DMS 273 (cell line): Measurements from ENCODE around the gene GRM8.
A peak's percentile ranks its signal among the peaks of the same experiment; 100 is the strongest.

Source experiments
- DNase-seq: peaks from one replicate; lab custom pipeline; 2025; ENCODE audit not compliant: unreplicated experiment; lab: John Stamatoyannopoulos, UW

The GRM8 gene

DNA sequence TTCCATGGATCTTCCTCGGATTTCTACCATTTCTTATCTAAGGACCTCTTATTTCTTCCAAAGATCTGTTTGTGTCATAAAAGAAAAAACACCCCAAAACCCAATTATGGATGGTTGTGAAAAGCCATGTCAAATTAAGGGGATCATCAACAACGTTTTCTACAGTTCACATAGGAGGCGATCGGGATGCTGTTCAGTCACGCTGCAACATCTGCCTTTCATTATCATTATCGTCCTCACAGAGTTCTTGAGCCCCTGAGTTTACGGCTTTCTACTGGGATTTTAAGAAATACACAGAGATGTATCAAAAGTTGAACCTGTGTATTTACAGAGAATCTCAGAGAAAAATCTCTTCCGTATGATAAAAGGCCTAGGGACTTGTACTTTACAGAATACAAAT, 101.4 kb downstream of the GRM8 start:
- DNase-seq, result no peak

- DNase-seq, result no peak
Measured at GRCh38 chr7:127150543-127150942, 102.2 kb downstream of the GRM8 start.

DNA sequence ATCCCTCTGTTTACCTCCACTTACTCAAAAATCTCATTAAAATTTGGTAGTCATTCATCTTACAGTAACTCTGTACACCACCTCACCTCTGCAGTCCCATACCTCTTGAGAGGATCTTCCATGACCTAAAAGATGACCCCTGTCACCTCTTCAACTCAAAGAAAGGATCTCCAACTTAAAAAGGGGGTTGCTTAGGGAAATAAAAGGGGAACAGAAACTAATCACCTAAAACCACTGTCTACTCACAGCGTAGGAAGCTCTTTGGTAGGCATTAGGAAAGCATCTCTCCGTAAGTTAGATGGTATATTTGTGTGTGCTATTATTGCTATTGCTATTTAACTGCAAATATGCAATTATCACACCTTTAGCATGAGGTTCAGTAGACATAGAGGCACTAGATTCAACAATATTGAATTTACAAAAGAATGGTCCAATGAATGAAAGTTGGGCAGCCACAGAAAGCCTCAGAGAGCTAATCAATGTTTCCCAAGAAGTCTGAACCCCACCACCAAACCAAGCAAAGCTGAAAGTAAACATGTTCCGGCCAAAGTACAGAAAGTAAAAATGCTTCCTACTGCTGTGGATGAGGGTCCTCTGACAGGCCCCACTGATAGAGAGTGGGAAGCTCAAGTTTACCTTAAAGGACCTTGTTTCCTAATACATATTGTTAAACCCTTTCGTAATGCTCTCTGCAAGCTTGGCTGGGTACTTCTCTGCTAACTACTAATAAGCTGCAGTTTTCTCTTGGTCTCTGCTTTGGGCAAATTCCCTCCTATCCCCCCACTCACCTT, 105.8 kb downstream of the GRM8 start:
- no peak for DNase-seq

GRCh38 chr7:127137146-127137545, 115.6 kb downstream of the GRM8 start:
- no peak for DNase-seq

- no peak for DNase-seq
Measured at GRCh38 chr7:127135871-127136485, 116.8 kb downstream of the GRM8 start.

GRCh38 chr7:127123220-127123619, 129.5 kb downstream of the GRM8 start:
- DNase-seq, result no peak

DNA sequence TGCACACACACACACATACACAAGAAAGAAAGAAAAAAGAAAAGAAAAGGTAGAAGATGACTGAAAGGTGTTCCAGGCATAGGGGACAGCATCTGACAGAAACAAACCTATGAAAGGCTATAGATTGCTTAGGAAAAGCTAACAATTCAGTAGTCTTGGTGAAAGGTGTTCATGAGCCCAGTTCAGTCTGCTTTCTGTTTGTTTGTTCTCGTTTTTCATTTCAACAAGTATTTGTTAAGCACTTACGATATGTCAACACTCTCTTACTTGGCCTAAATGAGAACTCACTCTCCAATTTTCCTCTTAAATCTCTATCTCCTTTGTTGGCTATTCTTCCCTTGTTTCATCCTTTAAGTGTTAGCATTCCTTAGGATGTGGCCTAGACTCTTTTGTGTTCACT, 133.2 kb downstream of the GRM8 start:
- DNase-seq, result no peak

DNA sequence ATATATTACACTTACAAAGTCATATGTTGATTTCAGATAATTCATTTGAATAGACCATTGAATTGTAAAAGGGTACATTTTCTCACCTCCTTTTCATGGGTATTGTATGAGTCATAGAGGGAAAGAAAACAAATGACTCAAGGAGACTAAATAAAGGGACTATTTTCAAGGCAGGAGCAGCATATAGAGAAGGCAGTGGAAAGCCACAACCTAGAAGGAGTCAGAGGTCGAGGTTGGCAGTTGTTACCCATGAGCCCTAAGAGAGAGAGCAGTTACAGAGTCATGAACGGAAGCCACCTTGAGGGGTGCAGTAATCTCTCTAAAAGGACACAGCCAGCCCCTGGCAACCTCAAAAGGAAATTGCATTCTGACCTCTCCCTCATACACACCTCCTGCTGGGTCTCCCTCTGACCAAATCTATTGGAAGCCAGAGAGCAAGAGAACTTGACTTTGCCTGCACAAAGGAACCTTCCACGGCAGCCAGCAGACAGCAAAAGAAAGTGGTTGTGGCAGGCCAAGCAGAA, 137.9 kb downstream of the GRM8 start:
- DNase-seq, result no peak

DNA sequence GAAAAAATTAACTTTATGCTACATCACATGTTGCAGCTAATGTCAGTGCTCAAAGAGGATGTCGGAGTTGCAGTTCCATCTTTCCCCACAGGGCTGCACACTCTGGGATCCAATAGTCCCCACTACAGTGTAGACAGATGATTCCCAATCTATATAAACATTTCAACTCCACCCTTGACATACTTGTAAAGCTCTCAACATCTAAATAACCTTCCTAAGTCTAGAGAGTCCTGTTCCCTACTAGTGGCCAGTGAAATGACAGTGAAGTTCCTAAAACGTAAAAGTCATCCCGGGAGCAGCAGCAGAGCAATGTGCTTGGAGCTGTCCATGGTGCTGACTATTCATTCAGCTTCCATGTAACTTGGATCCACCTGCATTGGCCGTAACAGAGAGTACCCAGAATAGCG, 145.1 kb downstream of the GRM8 start:
- DNase-seq, result peak; percentile 80

GRCh38 chr7:127093340-127093739, 159.4 kb downstream of the GRM8 start:
- DNase-seq, result no peak

DNA sequence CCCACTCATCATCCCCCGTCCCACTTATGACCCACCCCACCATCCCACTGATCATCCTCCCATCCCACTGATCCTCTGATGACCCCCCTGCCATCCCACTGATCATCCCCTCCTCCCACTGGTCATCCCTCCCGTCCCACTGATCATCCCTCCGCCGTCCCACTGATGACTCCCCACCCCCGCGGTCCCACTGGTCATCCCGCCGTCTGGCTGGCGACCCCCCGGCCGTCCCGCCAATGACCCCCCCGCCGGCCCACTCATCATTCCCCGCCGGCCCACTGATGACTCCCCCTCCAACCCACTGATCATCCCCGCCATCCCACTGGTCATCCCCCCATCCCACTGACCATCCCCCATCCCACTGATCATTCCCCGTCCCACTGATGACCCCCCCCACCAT, 161.1 kb downstream of the GRM8 start:
- DNase-seq, result no peak

GRCh38 chr7:127089146-127089545, 163.6 kb downstream of the GRM8 start:
- DNase-seq, result no peak

DNA sequence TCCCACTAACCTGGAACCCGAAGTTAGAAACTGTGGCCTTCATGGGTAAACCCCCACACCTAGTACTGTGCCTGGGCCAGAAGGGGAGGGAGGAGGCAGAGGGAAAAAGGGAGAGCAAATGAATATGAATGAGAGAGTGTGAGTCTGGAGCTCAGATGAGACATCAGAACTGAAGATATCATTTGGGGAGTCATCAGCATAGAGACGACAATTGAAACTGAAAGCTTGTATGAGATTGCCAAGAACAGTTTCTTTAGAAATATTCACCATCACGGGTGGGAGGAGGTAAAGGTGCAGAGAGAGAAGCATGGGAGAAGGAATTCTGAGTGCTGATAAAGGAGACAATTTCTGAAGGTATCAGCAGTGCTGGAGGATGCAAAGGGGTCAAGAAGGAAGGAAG, 171.2 kb downstream of the GRM8 start:
- no peak for DNase-seq

DNA sequence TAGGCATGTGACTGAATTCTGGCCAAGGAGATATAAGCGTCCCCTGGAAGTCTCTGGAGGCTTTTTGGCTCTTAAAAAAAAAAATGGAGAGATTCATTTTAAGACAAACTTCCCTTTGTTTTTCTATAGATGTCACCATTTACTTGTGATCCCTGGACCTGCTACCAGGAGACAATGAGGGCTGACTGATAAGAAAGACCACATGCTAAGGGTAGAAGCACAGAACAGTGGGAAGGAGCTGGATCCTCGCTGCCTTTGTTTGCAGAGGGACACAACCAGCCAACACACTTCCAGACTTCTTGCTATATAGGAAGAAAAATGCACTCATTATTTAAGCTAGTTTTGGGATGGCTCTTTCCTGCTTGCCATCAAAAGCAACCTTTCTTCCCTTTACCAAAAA, 172.2 kb downstream of the GRM8 start:
- no peak for DNase-seq

GRCh38 chr7:127066974-127067373, 185.8 kb downstream of the GRM8 start:
- no peak for DNase-seq

- DNase-seq, result no peak
Measured at GRCh38 chr7:127059475-127059874, 193.3 kb downstream of the GRM8 start.

- no peak for DNase-seq
Measured at GRCh38 chr7:127057918-127058317, 194.8 kb downstream of the GRM8 start.

- no peak for DNase-seq
Measured at GRCh38 chr7:127056202-127056601, 196.5 kb downstream of the GRM8 start.

DNA sequence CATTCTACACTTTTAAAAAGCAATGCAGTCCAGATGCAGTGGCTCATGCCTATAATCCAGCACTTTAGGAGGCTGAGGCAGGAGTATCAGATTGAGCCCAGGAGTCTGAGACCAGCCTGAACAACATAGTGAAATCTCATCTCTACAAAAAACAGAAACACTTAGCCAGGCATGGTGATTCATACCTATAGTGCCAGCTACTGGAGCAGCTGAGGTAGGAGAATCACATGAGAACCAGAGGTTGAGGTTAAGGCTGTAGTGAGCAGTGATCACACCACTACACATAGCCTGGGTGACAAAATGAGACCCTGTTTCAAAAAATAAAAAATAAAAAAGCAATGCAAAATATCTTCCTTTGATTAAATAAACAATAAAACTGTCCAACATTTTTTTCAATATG, 205.2 kb downstream of the GRM8 start:
- no peak for DNase-seq

- DNase-seq, result no peak
Measured at GRCh38 chr7:127041689-127042452, 210.9 kb downstream of the GRM8 start.

- no peak for DNase-seq
Measured at GRCh38 chr7:127040042-127040441, 212.7 kb downstream of the GRM8 start.

DNA sequence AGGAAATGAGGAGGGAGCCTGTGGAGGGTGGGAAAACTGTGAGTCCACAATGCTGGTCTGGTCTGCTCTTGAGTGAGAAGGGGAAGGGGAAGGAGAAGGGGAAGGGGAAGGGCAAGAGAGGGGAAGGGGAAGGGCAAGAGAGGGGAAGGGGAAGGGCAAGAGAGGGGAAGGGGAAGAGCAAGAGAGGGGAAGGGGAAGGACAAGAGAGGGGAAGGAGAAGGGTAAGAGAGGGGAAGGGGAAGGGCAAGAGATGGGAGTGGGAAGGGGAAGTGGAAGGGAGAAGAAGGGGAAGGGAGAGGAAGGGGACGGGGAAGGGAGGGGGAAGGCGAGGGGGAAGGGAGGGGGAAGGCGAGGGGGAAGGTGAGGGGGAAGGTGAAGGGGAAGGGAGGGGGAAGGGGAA, 213.2 kb downstream of the GRM8 start:
- no peak for DNase-seq
